NB4 (cell line): ENCODE data around the gene RNF157.

Source experiments
- MYC ChIP-seq: IDR thresholded peaks from 2 replicates; pipeline ENCODE4 v1.6.1; 2011; ENCODE audit warnings: low read depth, low read length
- POLR2A ChIP-seq: IDR thresholded peaks from 2 replicates; pipeline ENCODE4 v1.6.1; 2011; ENCODE audit warnings: mild to moderate bottlenecking; ENCODE audit not compliant: insufficient read length; ENCODE audit errors: extremely low read depth
- TF ChIP-seq, protein P1 (sequence below): IDR thresholded peaks from one replicate; pipeline ENCODE4 v1.5.1; 2012; ENCODE audit warnings: low read depth, low read length
- TF ChIP-seq, protein P2 (sequence below): IDR thresholded peaks from 2 replicates; pipeline ENCODE4 v1.6.1; 2011; ENCODE audit warnings: low read depth, low read length

DNA sequence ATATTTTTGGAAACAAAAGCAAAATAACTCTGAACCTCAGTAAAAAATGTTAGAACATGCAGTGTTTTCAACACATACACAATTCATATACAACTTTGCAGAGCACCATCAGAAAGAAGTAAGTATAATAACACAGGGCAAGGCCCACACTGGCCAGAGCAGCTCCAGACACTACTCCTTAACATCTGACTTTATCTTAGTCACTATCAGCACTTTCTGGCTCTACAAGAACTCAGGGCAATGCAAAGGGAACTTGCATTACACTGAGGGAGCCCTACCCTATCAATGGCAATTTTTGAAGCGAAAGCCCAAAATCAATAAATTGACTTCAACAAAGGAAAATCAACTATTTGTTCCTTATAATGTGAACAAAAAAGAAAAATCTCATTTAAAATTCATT is 16.5 kb downstream of the RNF157 start:
- TF ChIP-seq, protein P1, sequence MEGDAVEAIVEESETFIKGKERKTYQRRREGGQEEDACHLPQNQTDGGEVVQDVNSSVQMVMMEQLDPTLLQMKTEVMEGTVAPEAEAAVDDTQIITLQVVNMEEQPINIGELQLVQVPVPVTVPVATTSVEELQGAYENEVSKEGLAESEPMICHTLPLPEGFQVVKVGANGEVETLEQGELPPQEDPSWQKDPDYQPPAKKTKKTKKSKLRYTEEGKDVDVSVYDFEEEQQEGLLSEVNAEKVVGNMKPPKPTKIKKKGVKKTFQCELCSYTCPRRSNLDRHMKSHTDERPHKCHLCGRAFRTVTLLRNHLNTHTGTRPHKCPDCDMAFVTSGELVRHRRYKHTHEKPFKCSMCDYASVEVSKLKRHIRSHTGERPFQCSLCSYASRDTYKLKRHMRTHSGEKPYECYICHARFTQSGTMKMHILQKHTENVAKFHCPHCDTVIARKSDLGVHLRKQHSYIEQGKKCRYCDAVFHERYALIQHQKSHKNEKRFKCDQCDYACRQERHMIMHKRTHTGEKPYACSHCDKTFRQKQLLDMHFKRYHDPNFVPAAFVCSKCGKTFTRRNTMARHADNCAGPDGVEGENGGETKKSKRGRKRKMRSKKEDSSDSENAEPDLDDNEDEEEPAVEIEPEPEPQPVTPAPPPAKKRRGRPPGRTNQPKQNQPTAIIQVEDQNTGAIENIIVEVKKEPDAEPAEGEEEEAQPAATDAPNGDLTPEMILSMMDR, result no peak
- TF ChIP-seq POLR2A (no peak), MYC (no peak)
- TF ChIP-seq, protein P2, sequence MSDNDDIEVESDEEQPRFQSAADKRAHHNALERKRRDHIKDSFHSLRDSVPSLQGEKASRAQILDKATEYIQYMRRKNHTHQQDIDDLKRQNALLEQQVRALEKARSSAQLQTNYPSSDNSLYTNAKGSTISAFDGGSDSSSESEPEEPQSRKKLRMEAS, result no peak
